Adipocyte (in vitro differentiated cells): Measurements from ENCODE around the gene DHFR2.

Experiments
- DNase-seq: peaks from one replicate; pipeline ENCODE4 v3.0.0-alpha.2; 2015; ENCODE audit warnings: low read depth
- H3K27me3 ChIP-seq: replicated peaks from 2 replicates; pipeline ENCODE4 v1.7.0; 2013; ENCODE audit warnings: mild to moderate bottlenecking, low read length, moderate library complexity; ENCODE audit not compliant: control insufficient read depth, insufficient read depth
- H3K36me3 ChIP-seq: 2 replicates; pipeline ENCODE4 v1.7.0; 2013; ENCODE audit warnings: low read length, mild to moderate bottlenecking, moderate library complexity; ENCODE audit not compliant: control insufficient read depth, insufficient read depth, severe bottlenecking
- H3K4me1 ChIP-seq: 2 replicates; pipeline ENCODE4 v1.7.0; 2013; ENCODE audit warnings: mild to moderate bottlenecking, low read length, moderate library complexity; ENCODE audit not compliant: control insufficient read depth, insufficient read depth
- H3K4me3 ChIP-seq: 2 replicates; pipeline ENCODE4 v1.7.0; 2013; ENCODE audit warnings: mild to moderate bottlenecking, low read length, moderate library complexity
- H3K9ac ChIP-seq: 2 replicates; pipeline ENCODE4 v1.7.0; 2013; ENCODE audit warnings: mild to moderate bottlenecking, low read length, moderate library complexity
- H3K9me3 ChIP-seq: 2 replicates; pipeline ENCODE4 v1.7.0; 2013; ENCODE audit warnings: mild to moderate bottlenecking, low read length, moderate library complexity; ENCODE audit not compliant: control insufficient read depth

DHFR2 gene

DNA sequence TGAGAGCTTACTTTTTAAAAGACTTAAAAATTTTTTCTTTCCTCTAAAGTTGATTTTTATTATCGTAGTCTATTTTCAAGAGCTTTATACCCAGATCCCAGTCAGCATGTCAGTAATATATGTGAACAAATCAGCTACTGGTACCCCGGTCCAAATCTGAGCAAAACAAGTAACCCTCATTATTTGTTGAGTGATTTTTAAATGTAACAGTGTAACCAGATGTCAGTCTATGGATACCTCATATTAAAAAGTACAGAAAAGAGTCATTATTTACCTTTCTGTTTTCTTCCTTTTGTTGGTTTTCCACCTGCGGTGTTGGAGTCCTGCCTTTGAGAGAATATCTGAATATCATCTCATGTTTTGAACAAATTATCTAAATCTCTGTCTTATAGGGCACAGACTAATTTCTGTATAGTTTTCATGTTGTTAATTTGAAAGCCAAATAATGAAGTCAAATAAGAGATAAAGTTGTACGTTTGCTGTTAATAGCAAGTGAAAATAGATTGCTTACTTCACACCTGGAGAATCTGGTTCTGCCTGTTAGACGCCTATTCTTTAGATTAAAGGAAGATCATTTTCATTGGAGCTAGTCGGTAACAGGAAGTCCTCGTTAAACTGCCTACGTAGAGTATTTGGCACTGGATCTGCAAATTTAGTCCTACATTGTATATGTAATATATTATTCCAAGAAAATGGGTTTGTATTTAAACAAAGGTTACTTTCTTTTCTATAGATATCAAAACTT is 34.5 kb downstream of the DHFR2 start, which contains the start of gene STX19:
STX19 (minus strand) TSS at position 505 of the 745 bp plus-strand sequence. CDS start 13,328 bp downstream, outside the sequence.
- DNase-seq: no peak
- no peaks in the 10 kb centered on the region for H3K27me3 ChIP-seq

GRCh38 chr3:94026623-94027022 is 36.1 kb downstream of the DHFR2 start:
- Histone ChIP-seq H3K36me3 (no peaks in the 10 kb centered on the region), H3K9me3 (no peaks in the 10 kb centered on the region), H3K27me3 (no peaks in the 10 kb centered on the region), H3K9ac (no peak overlapping the region), H3K4me1 (peaks cover 12% of the 10 kb centered on the region), H3K4me3 (no peak overlapping the region)
- DNase-seq: no peak

More for the DNA sequence above, 34.5 kb downstream of the DHFR2 start, which contains the start of gene STX19:
- Histone ChIP-seq H3K36me3 (no peaks in the 10 kb centered on the region), H3K9ac (no peak within 1 kb of the TSS), H3K4me3 (no peak within 1 kb of the TSS), H3K9me3 (no peaks in the 10 kb centered on the region), H3K4me1 (peaks cover 12% of the 10 kb centered on the region)

- Histone ChIP-seq H3K36me3 (no peaks in the 10 kb centered on the region), H3K4me3 (peak overlapping the region; percentile 68), H3K27me3 (no peaks in the 10 kb centered on the region), H3K9ac (peak overlapping the region; percentile 65), H3K9me3 (no peaks in the 10 kb centered on the region), H3K4me1 (peaks cover 12% of the 10 kb centered on the region)
- peak; percentile 25 for DNase-seq
Measured at GRCh38 chr3:94024385-94024784, 38.3 kb downstream of the DHFR2 start.

DNA sequence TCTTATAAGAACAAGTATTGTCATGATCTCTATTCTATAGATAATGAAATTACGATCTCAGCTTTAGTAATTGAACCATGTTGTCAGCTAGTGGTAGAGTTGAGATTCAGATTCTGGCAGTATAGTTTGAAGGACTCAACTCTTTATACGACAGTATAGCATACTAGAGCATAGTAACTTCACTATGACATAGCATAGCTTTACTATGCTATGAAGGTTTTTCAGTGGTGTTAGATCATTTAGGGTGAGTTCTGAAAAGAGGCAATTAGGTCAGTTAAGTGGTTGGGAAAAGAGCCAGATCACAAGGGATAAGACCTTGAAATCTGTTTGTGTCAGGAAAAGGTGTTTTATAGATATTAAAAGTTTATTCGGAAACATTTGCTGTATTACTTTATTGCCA is 42.4 kb downstream of the DHFR2 start:
- Histone ChIP-seq H3K36me3 (no peaks in the 10 kb centered on the region), H3K9ac (no peak overlapping the region), H3K4me3 (no peak overlapping the region), H3K27me3 (no peaks in the 10 kb centered on the region), H3K9me3 (no peaks in the 10 kb centered on the region), H3K4me1 (peaks cover 12% of the 10 kb centered on the region)
- DNase-seq: no peak

GRCh38 chr3:94019659-94020058 is 43.1 kb downstream of the DHFR2 start:
- Histone ChIP-seq H3K36me3 (no peaks in the 10 kb centered on the region), H3K9me3 (no peaks in the 10 kb centered on the region), H3K9ac (no peak overlapping the region), H3K27me3 (no peaks in the 10 kb centered on the region), H3K4me3 (no peak overlapping the region), H3K4me1 (peaks cover 10% of the 10 kb centered on the region)
- DNase-seq: no peak

GRCh38 chr3:94015025-94015424 is 47.7 kb downstream of the DHFR2 start:
- no peak for DNase-seq
- Histone ChIP-seq H3K9me3 (no peaks in the 10 kb centered on the region), H3K36me3 (no peaks in the 10 kb centered on the region), H3K4me3 (no peak overlapping the region), H3K4me1 (no peaks in the 10 kb centered on the region), H3K27me3 (no peaks in the 10 kb centered on the region), H3K9ac (no peak overlapping the region)

GRCh38 chr3:94012185-94012584 is 50.5 kb downstream of the DHFR2 start:
- Histone ChIP-seq H3K36me3 (no peaks in the 10 kb centered on the region), H3K9me3 (no peaks in the 10 kb centered on the region), H3K9ac (no peak overlapping the region), H3K4me3 (no peak overlapping the region), H3K27me3 (no peaks in the 10 kb centered on the region), H3K4me1 (no peaks in the 10 kb centered on the region)
- DNase-seq: no peak

GRCh38 chr3:94011233-94011711 is 51.4 kb downstream of the DHFR2 start:
- H3K27me3 ChIP-seq: no peaks in the 10 kb centered on the region
- no peak overlapping the region for H3K9ac ChIP-seq
- no peak overlapping the region for H3K4me3 ChIP-seq
- H3K4me1 ChIP-seq: no peaks in the 10 kb centered on the region
- DNase-seq: no peak
- H3K36me3 ChIP-seq: no peaks in the 10 kb centered on the region
- H3K9me3 ChIP-seq: no peaks in the 10 kb centered on the region

DNA sequence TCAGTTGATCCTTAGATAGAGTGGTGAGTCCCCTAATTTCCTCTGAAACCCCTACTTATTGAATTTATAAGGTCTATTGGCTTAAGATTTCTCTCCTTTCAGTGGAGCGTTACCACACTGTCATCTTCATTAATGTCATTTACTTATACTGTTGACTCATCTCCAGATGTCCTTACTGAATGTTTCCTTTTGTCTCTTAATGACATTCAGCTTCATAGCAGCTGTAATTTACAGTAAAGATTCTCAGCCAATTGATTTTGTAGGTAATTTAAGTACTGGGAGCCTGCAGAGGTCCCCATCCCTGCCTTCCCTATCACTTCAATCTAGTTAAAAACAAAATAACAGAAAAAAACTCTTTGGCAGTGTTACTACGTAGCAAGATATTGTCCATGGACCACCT is 53.1 kb downstream of the DHFR2 start:
- Histone ChIP-seq H3K9me3 (no peaks in the 10 kb centered on the region), H3K9ac (no peak overlapping the region), H3K36me3 (no peaks in the 10 kb centered on the region), H3K4me1 (no peaks in the 10 kb centered on the region), H3K4me3 (no peak overlapping the region), H3K27me3 (no peaks in the 10 kb centered on the region)
- DNase-seq: no peak

DNA sequence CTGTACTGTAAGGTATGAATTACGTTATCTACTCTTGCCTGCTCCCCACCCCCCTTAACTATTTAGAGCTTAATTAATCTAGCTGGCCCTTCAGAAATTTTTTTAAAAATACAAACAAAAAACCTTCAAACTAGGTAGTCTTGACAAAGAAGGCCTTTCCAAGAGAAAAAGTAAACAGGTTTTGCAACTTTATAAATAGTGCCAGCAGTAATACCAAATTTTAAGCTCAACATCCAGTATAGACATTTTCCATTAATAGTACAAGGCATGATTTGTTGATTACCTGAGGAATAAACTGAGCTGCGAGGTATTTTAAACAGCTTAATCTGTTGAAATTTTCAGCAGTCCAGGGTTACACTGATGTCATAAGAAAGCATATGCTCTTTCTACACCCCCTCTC is 54.5 kb downstream of the DHFR2 start:
- no peaks in the 10 kb centered on the region for H3K9me3 ChIP-seq
- no peak for DNase-seq
- H3K4me3 ChIP-seq: no peak overlapping the region
- no peaks in the 10 kb centered on the region for H3K4me1 ChIP-seq
- no peaks in the 10 kb centered on the region for H3K36me3 ChIP-seq
- H3K9ac ChIP-seq: no peak overlapping the region
- H3K27me3 ChIP-seq: no peaks in the 10 kb centered on the region
